GM12878 (cell line): ENCODE measurements around the gene CDC27. TPM values are rescaled to one million over a fixed set of nuclear protein-coding genes. Genes with fewer than 3 reads are reported as not detected.
A peak's percentile ranks its signal among the peaks of the same experiment; 100 is the strongest.

Source experiments
- BRCA1 ChIP-seq: IDR thresholded peaks from 2 replicates; pipeline ENCODE4 v1.6.1; 2011; ENCODE audit warnings: low read depth, low read length, improper control_type of control experiment
- CEBPB ChIP-seq, 2 experiments: fragments of 150-350 bp in 1 of 2; IDR thresholded peaks; 2 replicates each; pipeline ENCODE4 v1.6.1; 2012 to 2014; ENCODE audit warnings: low read depth in 2 of 2, low read length in 2 of 2, borderline replicate concordance in 1 of 2, inconsistent platforms in 1 of 2
- EZH2 ChIP-seq: IDR thresholded peaks from 2 replicates; pipeline ENCODE4 v1.6.1; 2012; ENCODE audit warnings: low read depth, mild to moderate bottlenecking, control low read depth, inconsistent platforms, low read length, borderline replicate concordance; ENCODE audit not compliant: control insufficient read depth
- FOS ChIP-seq: IDR thresholded peaks from 3 replicates; pipeline ENCODE4 v1.6.1; 2011; ENCODE audit warnings: borderline replicate concordance; ENCODE audit not compliant: insufficient read length; ENCODE audit errors: extremely low read depth
- IKZF1 ChIP-seq: fragments of 450-650 bp; conservative IDR thresholded peaks from 2 replicates; pipeline ENCODE4 v1.6.1; 2017; ENCODE audit warnings: antibody characterized with exemption, mild to moderate bottlenecking
- MTA2 ChIP-seq: fragments of 450-650 bp; IDR thresholded peaks from 2 replicates; pipeline ENCODE4 v1.6.1; 2016; ENCODE audit warnings: low read depth, mild to moderate bottlenecking, moderate library complexity
- MYB ChIP-seq: fragments of 150-350 bp; IDR thresholded peaks from 2 replicates; pipeline ENCODE4 v1.6.1; 2014; ENCODE audit warnings: mild to moderate bottlenecking, low read depth, low read length, borderline replicate concordance
- NBN ChIP-seq: fragments of 450-650 bp; IDR thresholded peaks from 2 replicates; pipeline ENCODE4 v1.6.1; 2016
- NFYA ChIP-seq: IDR thresholded peaks from 2 replicates; pipeline ENCODE4 v1.6.1; 2011; ENCODE audit warnings: low read depth, mild to moderate bottlenecking, low read length, improper control_type of control experiment, borderline replicate concordance
- POLR2A ChIP-seq: IDR thresholded peaks from 2 replicates; pipeline ENCODE4 v1.6.1; 2011; ENCODE audit warnings: low read depth, mild to moderate bottlenecking, low read length
- POLR2AphosphoS5 ChIP-seq: IDR thresholded peaks from 2 replicates; pipeline ENCODE4 v1.6.1; 2011; ENCODE audit warnings: mild to moderate bottlenecking, low read length, inconsistent platforms
- SIX5 ChIP-seq: IDR thresholded peaks from 2 replicates; pipeline ENCODE4 v1.6.1; 2011; ENCODE audit warnings: mild to moderate bottlenecking, low read depth, low read length, moderate library complexity; ENCODE audit not compliant: severe bottlenecking
- SMAD5 ChIP-seq: IDR thresholded peaks from 2 replicates; pipeline ENCODE4 v1.6.1; 2016; ENCODE audit warnings: antibody characterized with exemption, low read depth
- STAT1 ChIP-seq: fragments of 450-650 bp; conservative IDR thresholded peaks from 2 replicates; pipeline ENCODE4 v1.6.1; 2014; ENCODE audit warnings: antibody characterized with exemption, mild to moderate bottlenecking
- SUPT20H ChIP-seq: IDR thresholded peaks from 2 replicates; pipeline ENCODE4 v1.6.1; 2011; ENCODE audit warnings: low read depth, mild to moderate bottlenecking, low read length, moderate library complexity, borderline replicate concordance; ENCODE audit not compliant: control insufficient read depth
- ZNF274 ChIP-seq: IDR thresholded peaks from one replicate; pipeline ENCODE4 v1.8.0; 2011; ENCODE audit not compliant: insufficient read length, insufficient read depth
- polyA plus RNA-seq, 11 experiments: library from polyadenylated mRNA; depleted of rRNA in 4 of 11; unstranded in 6 of 11; stranded (reverse) in 5 of 11; fragments of >200 nt; fragmentation: Nextera tagmentation in 4 of 11; fragmentation: Illumina TruSeq in 1 of 11; extraction: Ambion mirVana in 4 of 11; extraction: Trizol in 1 of 11; gene quantifications; 1 replicate in 1 of 11; 2 replicates in 10 of 11; pipeline versions ENCODE4 v1.2.1 to v1.2.3, GENCODE V29; 2011 to 2016; ENCODE audit warnings: inconsistent platforms in 2 of 11, missing spikeins in 2 of 11, low read depth in 1 of 11
- total RNA-seq, 4 experiments: library from RNA; depleted of rRNA in 3 of 4; stranded (reverse); fragments of >200 nt in 3 of 4; fragmentation: Illumina TruSeq in 1 of 4; extraction: Trizol in 1 of 4; gene quantifications; 2 replicates each; pipeline versions ENCODE4 v1.2.1 to v1.2.3, GENCODE V29; 2013 to 2021
- TF ChIP-seq, protein P1 (sequence below): fragments of 450-650 bp; IDR thresholded peaks from 2 replicates; pipeline ENCODE4 v1.6.1; 2017; ENCODE audit warnings: mild to moderate bottlenecking, moderate library complexity
- TF ChIP-seq, protein P2 (sequence below): fragments of 450-650 bp; IDR thresholded peaks from 2 replicates; pipeline ENCODE4 v1.6.1; 2017; ENCODE audit warnings: borderline replicate concordance
- TF ChIP-seq, protein P3 (sequence below): IDR thresholded peaks from 2 replicates; pipeline ENCODE4 v1.6.1; 2011; ENCODE audit warnings: low read depth, mild to moderate bottlenecking, low read length, moderate library complexity, borderline replicate concordance; ENCODE audit errors: extremely low read depth
- TF ChIP-seq, protein P4 (sequence below): fragments of 450-650 bp; IDR thresholded peaks from 2 replicates; pipeline ENCODE4 v1.6.1; 2017; ENCODE audit warnings: mild to moderate bottlenecking
- TF ChIP-seq, protein P5 (sequence below): IDR thresholded peaks from 2 replicates; pipeline ENCODE4 v1.6.1; 2012; ENCODE audit warnings: low read length, inconsistent platforms

CDC27 gene
- total and polyA plus RNA-seq, 10 of the 15 experiments (the other 5 are each of a cell fraction or from before 2014, with no cell fraction given), result 23.2 to 138 (median 97.8) TPM

- TF ChIP-seq, protein P1, sequence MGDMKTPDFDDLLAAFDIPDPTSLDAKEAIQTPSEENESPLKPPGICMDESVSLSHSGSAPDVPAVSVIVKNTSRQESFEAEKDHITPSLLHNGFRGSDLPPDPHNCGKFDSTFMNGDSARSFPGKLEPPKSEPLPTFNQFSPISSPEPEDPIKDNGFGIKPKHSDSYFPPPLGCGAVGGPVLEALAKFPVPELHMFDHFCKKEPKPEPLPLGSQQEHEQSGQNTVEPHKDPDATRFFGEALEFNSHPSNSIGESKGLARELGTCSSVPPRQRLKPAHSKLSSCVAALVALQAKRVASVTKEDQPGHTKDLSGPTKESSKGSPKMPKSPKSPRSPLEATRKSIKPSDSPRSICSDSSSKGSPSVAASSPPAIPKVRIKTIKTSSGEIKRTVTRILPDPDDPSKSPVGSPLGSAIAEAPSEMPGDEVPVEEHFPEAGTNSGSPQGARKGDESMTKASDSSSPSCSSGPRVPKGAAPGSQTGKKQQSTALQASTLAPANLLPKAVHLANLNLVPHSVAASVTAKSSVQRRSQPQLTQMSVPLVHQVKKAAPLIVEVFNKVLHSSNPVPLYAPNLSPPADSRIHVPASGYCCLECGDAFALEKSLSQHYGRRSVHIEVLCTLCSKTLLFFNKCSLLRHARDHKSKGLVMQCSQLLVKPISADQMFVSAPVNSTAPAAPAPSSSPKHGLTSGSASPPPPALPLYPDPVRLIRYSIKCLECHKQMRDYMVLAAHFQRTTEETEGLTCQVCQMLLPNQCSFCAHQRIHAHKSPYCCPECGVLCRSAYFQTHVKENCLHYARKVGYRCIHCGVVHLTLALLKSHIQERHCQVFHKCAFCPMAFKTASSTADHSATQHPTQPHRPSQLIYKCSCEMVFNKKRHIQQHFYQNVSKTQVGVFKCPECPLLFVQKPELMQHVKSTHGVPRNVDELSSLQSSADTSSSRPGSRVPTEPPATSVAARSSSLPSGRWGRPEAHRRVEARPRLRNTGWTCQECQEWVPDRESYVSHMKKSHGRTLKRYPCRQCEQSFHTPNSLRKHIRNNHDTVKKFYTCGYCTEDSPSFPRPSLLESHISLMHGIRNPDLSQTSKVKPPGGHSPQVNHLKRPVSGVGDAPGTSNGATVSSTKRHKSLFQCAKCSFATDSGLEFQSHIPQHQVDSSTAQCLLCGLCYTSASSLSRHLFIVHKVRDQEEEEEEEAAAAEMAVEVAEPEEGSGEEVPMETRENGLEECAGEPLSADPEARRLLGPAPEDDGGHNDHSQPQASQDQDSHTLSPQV, result no peak
- TF ChIP-seq POLR2AphosphoS5, result peak; percentile 46; the same call in 1 of the 2 replicates
- TF ChIP-seq CEBPB (IDR thresholded peaks at IDR 0.05; ENCODE audit: borderline replicate concordance in 1 of 2, low read depth in 2 of 2, low read length in 2 of 2), result no peak
- TF ChIP-seq, protein P2, sequence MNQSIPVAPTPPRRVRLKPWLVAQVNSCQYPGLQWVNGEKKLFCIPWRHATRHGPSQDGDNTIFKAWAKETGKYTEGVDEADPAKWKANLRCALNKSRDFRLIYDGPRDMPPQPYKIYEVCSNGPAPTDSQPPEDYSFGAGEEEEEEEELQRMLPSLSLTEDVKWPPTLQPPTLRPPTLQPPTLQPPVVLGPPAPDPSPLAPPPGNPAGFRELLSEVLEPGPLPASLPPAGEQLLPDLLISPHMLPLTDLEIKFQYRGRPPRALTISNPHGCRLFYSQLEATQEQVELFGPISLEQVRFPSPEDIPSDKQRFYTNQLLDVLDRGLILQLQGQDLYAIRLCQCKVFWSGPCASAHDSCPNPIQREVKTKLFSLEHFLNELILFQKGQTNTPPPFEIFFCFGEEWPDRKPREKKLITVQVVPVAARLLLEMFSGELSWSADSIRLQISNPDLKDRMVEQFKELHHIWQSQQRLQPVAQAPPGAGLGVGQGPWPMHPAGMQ, result no peak
- no peak for TF ChIP-seq EZH2
- no peak for TF ChIP-seq NFYA
- TF ChIP-seq FOS, result no peak
- no peak for TF ChIP-seq SUPT20H
- no peak for TF ChIP-seq SIX5
- no peak for TF ChIP-seq STAT1
- no peak for TF ChIP-seq IKZF1
- TF ChIP-seq, protein P3, sequence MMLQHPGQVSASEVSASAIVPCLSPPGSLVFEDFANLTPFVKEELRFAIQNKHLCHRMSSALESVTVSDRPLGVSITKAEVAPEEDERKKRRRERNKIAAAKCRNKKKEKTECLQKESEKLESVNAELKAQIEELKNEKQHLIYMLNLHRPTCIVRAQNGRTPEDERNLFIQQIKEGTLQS, result no peak
- peak; percentile 62 for TF ChIP-seq POLR2A
- TF ChIP-seq MYB, result no peak
- no peak for TF ChIP-seq BRCA1
- TF ChIP-seq NBN, result no peak
- no peak for TF ChIP-seq SMAD5
- TF ChIP-seq, protein P4, sequence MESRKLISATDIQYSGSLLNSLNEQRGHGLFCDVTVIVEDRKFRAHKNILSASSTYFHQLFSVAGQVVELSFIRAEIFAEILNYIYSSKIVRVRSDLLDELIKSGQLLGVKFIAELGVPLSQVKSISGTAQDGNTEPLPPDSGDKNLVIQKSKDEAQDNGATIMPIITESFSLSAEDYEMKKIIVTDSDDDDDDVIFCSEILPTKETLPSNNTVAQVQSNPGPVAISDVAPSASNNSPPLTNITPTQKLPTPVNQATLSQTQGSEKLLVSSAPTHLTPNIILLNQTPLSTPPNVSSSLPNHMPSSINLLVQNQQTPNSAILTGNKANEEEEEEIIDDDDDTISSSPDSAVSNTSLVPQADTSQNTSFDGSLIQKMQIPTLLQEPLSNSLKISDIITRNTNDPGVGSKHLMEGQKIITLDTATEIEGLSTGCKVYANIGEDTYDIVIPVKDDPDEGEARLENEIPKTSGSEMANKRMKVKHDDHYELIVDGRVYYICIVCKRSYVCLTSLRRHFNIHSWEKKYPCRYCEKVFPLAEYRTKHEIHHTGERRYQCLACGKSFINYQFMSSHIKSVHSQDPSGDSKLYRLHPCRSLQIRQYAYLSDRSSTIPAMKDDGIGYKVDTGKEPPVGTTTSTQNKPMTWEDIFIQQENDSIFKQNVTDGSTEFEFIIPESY, result no peak
- no peak for TF ChIP-seq ZNF274
- TF ChIP-seq, protein P5, sequence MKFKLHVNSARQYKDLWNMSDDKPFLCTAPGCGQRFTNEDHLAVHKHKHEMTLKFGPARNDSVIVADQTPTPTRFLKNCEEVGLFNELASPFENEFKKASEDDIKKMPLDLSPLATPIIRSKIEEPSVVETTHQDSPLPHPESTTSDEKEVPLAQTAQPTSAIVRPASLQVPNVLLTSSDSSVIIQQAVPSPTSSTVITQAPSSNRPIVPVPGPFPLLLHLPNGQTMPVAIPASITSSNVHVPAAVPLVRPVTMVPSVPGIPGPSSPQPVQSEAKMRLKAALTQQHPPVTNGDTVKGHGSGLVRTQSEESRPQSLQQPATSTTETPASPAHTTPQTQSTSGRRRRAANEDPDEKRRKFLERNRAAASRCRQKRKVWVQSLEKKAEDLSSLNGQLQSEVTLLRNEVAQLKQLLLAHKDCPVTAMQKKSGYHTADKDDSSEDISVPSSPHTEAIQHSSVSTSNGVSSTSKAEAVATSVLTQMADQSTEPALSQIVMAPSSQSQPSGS, result peak; percentile 75; the same call in 1 of the 2 replicates
- TF ChIP-seq MTA2, result no peak; the same call in 1 of the 2 replicates
Measured at GRCh38 chr17:47204722-47205418, 15.8 kb upstream of the CDC27 start (continued).
